ENCODE results near the gene GRPEL1. TPM values are rescaled to one million over a fixed set of nuclear protein-coding genes. Genes with fewer than 3 reads are reported as not detected.

Gene GRPEL1
- total and polyA plus RNA-seq, 10 of the 15 experiments (the other 5 are each of a cell fraction or from before 2014, with no cell fraction given), result 30.8 to 119 (median 67.6) TPM

GRCh38 chr4:7094916-7095315 lies 27.1 kb upstream of the GRPEL1 start:
- Histone ChIP-seq H3K27ac (ENCODE audit: control insufficient read depth, insufficient read depth) (no peak overlapping the region), H3K4me3 (no peak overlapping the region), H3K4me1 (ENCODE audit: control insufficient read depth, insufficient read depth, low read length) (no peaks in the 10 kb centered on the region), H3K9ac (ENCODE audit: control insufficient read depth, insufficient read depth, low read length) (no peak overlapping the region), H2AFZ (ENCODE audit: control insufficient read depth, low read depth, low read length) (no peak overlapping the region), H3K36me3 (ENCODE audit: control insufficient read depth in 2 of 2, insufficient read depth in 2 of 2, low read length in 1 of 2) (no peaks in the 10 kb centered on the region), H3K4me2 (ENCODE audit: control insufficient read depth, insufficient read depth) (no peak overlapping the region), H3K79me2 (ENCODE audit: control insufficient read depth, insufficient read depth, low read length) (no peaks in the 10 kb centered on the region), H3K27me3 (replicated peaks in 1 of 2; ENCODE audit: control insufficient read depth in 2 of 2, insufficient read depth in 2 of 2, low read length in 1 of 2) (peaks cover 0 to 6% of the 10 kb centered on the region in 2 experiments; a peak in 2 of 4 replicates), H4K20me1 (ENCODE audit: control insufficient read depth, insufficient read depth) (no peaks in the 10 kb centered on the region), H3K9me3 (replicated peaks; ENCODE audit: control insufficient read depth, insufficient read depth, low read length) (no peaks in the 10 kb centered on the region)
- SMC1A ChIA-PET (ENCODE audit: uncharacterized antibody, unreplicated experiment), result interaction anchor here (0.7 kb wide), 1 partner anchor 16 kb away, joined by 3 read pairs; no protein-coding TSS in a partner anchor
- DNase-seq (ENCODE audit: low read depth, low spot score) (no peak), ATAC-seq (no peak), FAIRE-seq (no peak)
- 52% methylated on average over 10 of the region's 10 CpGs for WGBS (ENCODE audit: insufficient coverage, insufficient replicate concordance, low lambda C conversion rate, missing lambda C conversion rate)
- CTCF ChIA-PET, result interaction anchor here (1.3 kb wide), 1 partner anchor 11 kb away, joined by 4 read pairs; no protein-coding TSS in a partner anchor
- POLR2A ChIA-PET, result no interaction called here
- RAD21 ChIA-PET (ENCODE audit: unreplicated experiment), result no interaction called here
- BruUV-seq (replicated peaks), result no TSS peak
- intact Hi-C loops (cut with micrococcal nuclease; ENCODE audit: unreplicated experiment) (no loop called here), in situ Hi-C loops (cut with MboI) (no loop called here)
- no peak for TF ChIP-seq SMAD1 (IDR thresholded peaks at IDR 0.05; ENCODE audit: low read depth, partially characterized antibody)
- TF ChIP-seq MYC (IDR thresholded peaks at IDR 0.05; ENCODE audit: insufficient read depth, insufficient read length, insufficient replicate concordance, low read length, severe bottlenecking), result no peak
- no peak for TF ChIP-seq CHD1 (IDR thresholded peaks at IDR 0.05; ENCODE audit: low read depth, low read length)
- TF ChIP-seq NR2C2 (IDR thresholded peaks at IDR 0.05; ENCODE audit: borderline replicate concordance, control insufficient read depth, insufficient read length, low read depth), result no peak
- no peak for TF ChIP-seq ATF2 (IDR thresholded peaks at IDR 0.05; ENCODE audit: low read length)
- TF ChIP-seq NFIC (IDR thresholded peaks at IDR 0.05; ENCODE audit: low read depth, low read length), result no peak
- no peak for TF ChIP-seq RFX5 (IDR thresholded peaks at IDR 0.05; ENCODE audit: low read depth, low read length)
- no peak for TF ChIP-seq RELB (IDR thresholded peaks at IDR 0.05; ENCODE audit: low read depth)
- no peak for TF ChIP-seq SMAD5 (IDR thresholded peaks at IDR 0.05; ENCODE audit: low read depth)
- no peak for TF ChIP-seq ZBTB40 (IDR thresholded peaks at IDR 0.05; ENCODE audit: borderline replicate concordance)
- no peak for TF ChIP-seq POLR2A (IDR thresholded peaks at IDR 0.05; ENCODE audit: low read depth, low read length)
- TF ChIP-seq ZNF24 (IDR thresholded peaks at IDR 0.05), result no peak
- TF ChIP-seq BCL3 (IDR thresholded peaks at IDR 0.05; ENCODE audit: borderline replicate concordance, insufficient read depth, low read depth, low read length, poor library complexity, severe bottlenecking), result no peak
- no peak for TF ChIP-seq MEF2B (IDR thresholded peaks at IDR 0.05; ENCODE audit: partially characterized antibody, poor library complexity, severe bottlenecking)
- TF ChIP-seq SIX5 (IDR thresholded peaks at IDR 0.05; ENCODE audit: low read depth, low read length, severe bottlenecking), result no peak
- TF ChIP-seq ASH2L (IDR thresholded peaks at IDR 0.05; ENCODE audit: borderline replicate concordance, low read depth), result no peak
